A549 (cell line): ENCODE results near the gene ABTB1. TPM values are rescaled to one million over a fixed set of nuclear protein-coding genes. Genes with fewer than 3 reads are reported as not detected.

Source experiments
- ATAC-seq, 2 experiments: fragments of 200-7000 bp in 1 of 2; fragments of >200 bp in 1 of 2; cut with Nextera tagmentation in 1 of 2; cut with Tn5 transposase in 1 of 2; 3 replicates each; pipeline versions ENCODE4 v1.8.0 to v1.9.1; 2018 to 2020; ENCODE audit warnings: mild to moderate bottlenecking in 1 of 2, moderate library complexity in 1 of 2
- CTCF ChIA-PET: fragments of 300-600 bp; sonication (Branson Sonifier 250); formaldehyde crosslinking; extraction: SDS; loops from one replicate; lab custom pipeline; 2021; ENCODE audit warnings: antibody characterized with exemption, inconsistent platforms; lab: Yijun Ruan, JAX
- POLR2A ChIA-PET: fragments of 350-600 bp; formaldehyde crosslinking; extraction: SDS; loops from one replicate; lab custom pipeline; 2021; ENCODE audit warnings: antibody characterized with exemption, inconsistent platforms; lab: Yijun Ruan, JAX
- DNase-seq, 2 experiments: peaks; one replicate each; pipeline versions ENCODE4 v3.0.0 to v3.0.0-alpha.2; 2011 to 2016; ENCODE audit warnings: low read depth in 1 of 2, low spot score in 1 of 2
- FAIRE-seq: peaks from 2 replicates; lab custom pipeline; 2011; peaks lifted over from hg19 to GRCh38; lab: Jason Lieb, UNC
- H3K27ac ChIP-seq, 2 experiments: fragments of >200 bp; sonication (Bioruptor Twin); formaldehyde crosslinking; 3 replicates each; pipeline ENCODE4 v1.5.1; 2016 to 2017
- H3K4me1 ChIP-seq: fragments of >200 bp; sonication (Bioruptor Twin); formaldehyde crosslinking; 3 replicates; pipeline ENCODE4 v1.6.1; 2016
- H3K4me2 ChIP-seq: fragments of >200 bp; sonication (Bioruptor Twin); formaldehyde crosslinking; 3 replicates; pipeline ENCODE4 v1.6.1; 2016
- H3K4me3 ChIP-seq: fragments of >200 bp; sonication (Bioruptor Twin); formaldehyde crosslinking; 3 replicates; pipeline ENCODE4 v1.5.1; 2016
- H3K9me3 ChIP-seq: fragments of >200 bp; sonication (Bioruptor Twin); formaldehyde crosslinking; 3 replicates; pipeline ENCODE4 v1.6.1; 2016
- ATOH8 ChIP-seq: fragments of 250-450 bp; sonication (Bioruptor Pico); IDR thresholded peaks from 2 replicates; pipeline ENCODE4 v1.5.0; 2020; ENCODE audit warnings: low read depth, mild to moderate bottlenecking, moderate library complexity
- CEBPB ChIP-seq, 2 experiments: fragments of >200 bp in 1 of 2; sonication (Bioruptor Twin) in 1 of 2; formaldehyde crosslinking in 1 of 2; IDR thresholded peaks; 2 replicates each; pipeline ENCODE4 v1.6.1; 2012 to 2016
- CHD2 ChIP-seq: fragments of 150-350 bp; IDR thresholded peaks from 2 replicates; pipeline ENCODE4 v1.6.1; 2014; ENCODE audit warnings: low read length; ENCODE audit not compliant: partially characterized antibody
- CTCF ChIP-seq: fragments of >200 bp; sonication (Bioruptor Twin); formaldehyde crosslinking; IDR thresholded peaks from 3 replicates; pipeline ENCODE4 v1.5.1; 2016
- E2F6 ChIP-seq: IDR thresholded peaks from 2 replicates; pipeline ENCODE4 v1.6.1; 2012; ENCODE audit warnings: low read depth, borderline replicate concordance
- EHMT2 ChIP-seq: fragments of 200-600 bp; sonication (generic); IDR thresholded peaks from 2 replicates; pipeline ENCODE4 v1.6.1; 2016; ENCODE audit warnings: antibody characterized with exemption, low read depth, mild to moderate bottlenecking, moderate library complexity
- FOSB ChIP-seq: fragments of 250-450 bp; sonication (Bioruptor Pico); IDR thresholded peaks from 2 replicates; pipeline ENCODE4 v1.5.0; 2020; ENCODE audit warnings: mild to moderate bottlenecking, moderate library complexity
- FOSL2 ChIP-seq, 2 experiments: fragments of 450-650 bp in 1 of 2; fragments of >200 bp in 1 of 2; sonication (Bioruptor Twin) in 1 of 2; formaldehyde crosslinking; IDR thresholded peaks; 2 replicates each; pipeline versions ENCODE4 v1.5.0 to v1.6.1; 2016 to 2020; ENCODE audit warnings: mild to moderate bottlenecking in 1 of 2, moderate library complexity in 1 of 2
- HDAC2 ChIP-seq: fragments of 200-600 bp; sonication (generic); IDR thresholded peaks from 2 replicates; pipeline ENCODE4 v1.6.1; 2016
- HOXA7 ChIP-seq: fragments of 250-450 bp; sonication (Bioruptor Pico); IDR thresholded peaks from 2 replicates; pipeline ENCODE4 v1.5.0; 2020; ENCODE audit warnings: mild to moderate bottlenecking, moderate library complexity
- JUN ChIP-seq, 2 experiments: fragments of >200 bp; sonication (Bioruptor Twin); formaldehyde crosslinking; IDR thresholded peaks; 2 replicates in 1 of 2; 3 replicates in 1 of 2; pipeline ENCODE4 v1.6.1; 2016 to 2017
- JUNB ChIP-seq: fragments of >200 bp; sonication (Bioruptor Twin); formaldehyde crosslinking; IDR thresholded peaks from 2 replicates; pipeline ENCODE4 v1.6.1; 2016
- MAX ChIP-seq: IDR thresholded peaks from 2 replicates; pipeline ENCODE4 v1.6.1; 2012
- MAZ ChIP-seq: fragments of 150-350 bp; IDR thresholded peaks from 2 replicates; pipeline ENCODE4 v1.6.1; 2014; ENCODE audit warnings: antibody characterized with exemption, low read depth, low read length, borderline replicate concordance
- NFE2L2 ChIP-seq: fragments of 150-350 bp; conservative IDR thresholded peaks from 2 replicates; pipeline ENCODE4 v1.6.1; 2014; ENCODE audit warnings: low read length
- NR3C1 ChIP-seq: fragments of >200 bp; sonication (Bioruptor Twin); formaldehyde crosslinking; IDR thresholded peaks from 3 replicates; pipeline ENCODE4 v1.6.1; 2017
- RCOR1 ChIP-seq: fragments of 150-350 bp; IDR thresholded peaks from 2 replicates; pipeline ENCODE4 v1.6.1; 2014; ENCODE audit warnings: antibody characterized with exemption, low read length, low read depth
- RFX5 ChIP-seq: fragments of 450-650 bp; IDR thresholded peaks from 2 replicates; pipeline ENCODE4 v1.7.1; 2014; ENCODE audit warnings: antibody characterized with exemption, mild to moderate bottlenecking, moderate library complexity
- RNF2 ChIP-seq: fragments of 200-600 bp; sonication (generic); IDR thresholded peaks from 2 replicates; pipeline ENCODE4 v1.6.1; 2016; ENCODE audit warnings: low read depth, mild to moderate bottlenecking, antibody characterized with exemption, moderate library complexity, borderline replicate concordance
- SREBF2 ChIP-seq: fragments of 450-650 bp; IDR thresholded peaks from 2 replicates; pipeline ENCODE4 v1.6.1; 2014; ENCODE audit warnings: mild to moderate bottlenecking, moderate library complexity
- TP53 ChIP-seq: fragments of 250-450 bp; sonication (Bioruptor Pico); IDR thresholded peaks from 2 replicates; pipeline ENCODE4 v1.5.0; 2021; ENCODE audit warnings: mild to moderate bottlenecking, moderate library complexity
- ZNF302 ChIP-seq: fragments of 250-450 bp; sonication (Bioruptor Pico); IDR thresholded peaks from 2 replicates; pipeline ENCODE4 v1.9.0; 2021; ENCODE audit warnings: inconsistent platforms, mild to moderate bottlenecking, moderate library complexity
- WGBS: methylation state at CpG from one replicate; pipeline ENCODE4 v1.1.6; 2017; ENCODE audit errors: missing lambda C conversion rate; 5-methylcytosine and 5-hydroxymethylcytosine counted together
- polyA plus RNA-seq, 4 experiments: library from polyadenylated mRNA; depleted of rRNA in 3 of 4; stranded (reverse); fragments of >200 nt; fragmentation: RNase III in 1 of 4; extraction: RNeasy Plus Mini Kit Qiagen cat#74134 plus additional on column Dnase treatment in 1 of 4; gene quantifications; 2 replicates in 3 of 4; 3 replicates in 1 of 4; pipeline ENCODE4 v1.2.3, GENCODE V29; 2011 to 2017
- TF ChIP-seq, protein P1 (sequence below): fragments of 200-600 bp; sonication (generic); IDR thresholded peaks from 2 replicates; pipeline ENCODE4 v1.6.1; 2016; ENCODE audit warnings: antibody characterized with exemption, mild to moderate bottlenecking, moderate library complexity

ABTB1 gene
- polyA plus RNA-seq, 2 of the 4 experiments (the other 2 are of a cell fraction), result 9.7 to 13.2 TPM

- POLR2A ChIA-PET, result no interaction called here
- TF ChIP-seq, protein P1, sequence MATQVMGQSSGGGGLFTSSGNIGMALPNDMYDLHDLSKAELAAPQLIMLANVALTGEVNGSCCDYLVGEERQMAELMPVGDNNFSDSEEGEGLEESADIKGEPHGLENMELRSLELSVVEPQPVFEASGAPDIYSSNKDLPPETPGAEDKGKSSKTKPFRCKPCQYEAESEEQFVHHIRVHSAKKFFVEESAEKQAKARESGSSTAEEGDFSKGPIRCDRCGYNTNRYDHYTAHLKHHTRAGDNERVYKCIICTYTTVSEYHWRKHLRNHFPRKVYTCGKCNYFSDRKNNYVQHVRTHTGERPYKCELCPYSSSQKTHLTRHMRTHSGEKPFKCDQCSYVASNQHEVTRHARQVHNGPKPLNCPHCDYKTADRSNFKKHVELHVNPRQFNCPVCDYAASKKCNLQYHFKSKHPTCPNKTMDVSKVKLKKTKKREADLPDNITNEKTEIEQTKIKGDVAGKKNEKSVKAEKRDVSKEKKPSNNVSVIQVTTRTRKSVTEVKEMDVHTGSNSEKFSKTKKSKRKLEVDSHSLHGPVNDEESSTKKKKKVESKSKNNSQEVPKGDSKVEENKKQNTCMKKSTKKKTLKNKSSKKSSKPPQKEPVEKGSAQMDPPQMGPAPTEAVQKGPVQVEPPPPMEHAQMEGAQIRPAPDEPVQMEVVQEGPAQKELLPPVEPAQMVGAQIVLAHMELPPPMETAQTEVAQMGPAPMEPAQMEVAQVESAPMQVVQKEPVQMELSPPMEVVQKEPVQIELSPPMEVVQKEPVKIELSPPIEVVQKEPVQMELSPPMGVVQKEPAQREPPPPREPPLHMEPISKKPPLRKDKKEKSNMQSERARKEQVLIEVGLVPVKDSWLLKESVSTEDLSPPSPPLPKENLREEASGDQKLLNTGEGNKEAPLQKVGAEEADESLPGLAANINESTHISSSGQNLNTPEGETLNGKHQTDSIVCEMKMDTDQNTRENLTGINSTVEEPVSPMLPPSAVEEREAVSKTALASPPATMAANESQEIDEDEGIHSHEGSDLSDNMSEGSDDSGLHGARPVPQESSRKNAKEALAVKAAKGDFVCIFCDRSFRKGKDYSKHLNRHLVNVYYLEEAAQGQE, result no peak
- TF ChIP-seq ZNF302 (CRISPR knock-in tag) (no peak), EHMT2 (no peak), FOSL2 (IDR thresholded peaks at IDR 0.05) (no peak), FOSL2 (CRISPR knock-in tag; IDR thresholded peaks at IDR 0.05) (no peak), JUN (IDR thresholded peaks at IDR 0.05) (no peak), HOXA7 (CRISPR knock-in tag) (no peak), JUNB (no peak), NFE2L2 (no peak), CTCF (no peak), MAX (no peak), FOSB (CRISPR knock-in tag) (no peak), CHD2 (no peak), CEBPB (IDR thresholded peaks at IDR 0.05) (no peak), ATOH8 (CRISPR knock-in tag) (no peak), RCOR1 (no peak), MAZ (no peak), E2F6 (no peak), HDAC2 (no peak), TP53 (CRISPR knock-in tag) (no peak)
- TF ChIP-seq, all 56 proteins: peak for 0
- WGBS, result 82% methylated on average over 5 of the region's 5 CpGs
Observed at GRCh38 chr3:127624063-127624462, 48.7 kb upstream of the ABTB1 start.

DNA sequence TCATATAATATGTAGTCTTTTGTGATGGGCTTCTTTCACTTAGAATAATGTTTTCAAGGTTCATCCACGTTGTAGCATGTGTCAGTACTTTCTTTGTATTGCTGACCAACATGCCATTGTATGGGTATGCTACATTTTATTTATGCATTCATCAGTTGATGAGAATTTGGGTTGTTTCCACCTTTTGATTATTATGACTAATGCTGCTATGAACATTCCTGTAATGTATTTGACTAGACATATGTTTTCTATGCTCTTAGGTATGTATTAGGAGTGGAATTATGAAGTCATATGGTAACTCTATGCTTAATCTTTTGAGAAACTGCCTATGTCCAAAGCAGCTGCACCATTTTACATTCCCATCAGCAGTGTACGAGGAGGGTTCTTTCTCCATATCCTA lies 46.9 kb upstream of the ABTB1 start:
- Histone ChIP-seq H3K9me3 (0 out of 3 replicates have a peak, but pooled peaks cover 3% of the 10 kb centered on the region), H3K4me1 (peaks cover 6% of the 10 kb centered on the region; the same call in 1 of the 3 replicates), H3K4me3 (no peak overlapping the region), H3K4me2 (no peak overlapping the region), H3K27ac (no peak overlapping the region)
- ChIA-PET POLR2A (no interaction called here), CTCF (interaction anchor here (1.2 kb wide), 1 partner anchor 50 kb away, joined by 4 read pairs; no protein-coding TSS in a partner anchor)
- ATAC-seq (no peak), FAIRE-seq (no peak), DNase-seq (no peak)
- WGBS, result 44% methylated on average over 2 of the region's 2 CpGs
- TF ChIP-seq FOSB (CRISPR knock-in tag) (no peak), SREBF2 (no peak), RNF2 (no peak), EHMT2 (no peak), CHD2 (no peak), NR3C1 (no peak), RCOR1 (no peak), CTCF (no peak), TP53 (CRISPR knock-in tag) (no peak), RFX5 (no peak), JUN (IDR thresholded peaks at IDR 0.05) (no peak)
- TF ChIP-seq, protein P1, result no peak

More at GRCh38 chr3:127624063-127624462, 48.7 kb upstream of the ABTB1 start:
- no peak overlapping the region for H3K4me3 ChIP-seq
- H3K27ac ChIP-seq, result no peak overlapping the region
- H3K4me2 ChIP-seq, result no peak overlapping the region
- no peaks in the 10 kb centered on the region for H3K4me1 ChIP-seq
- DNase-seq (no peak), ATAC-seq (no peak), FAIRE-seq (no peak)
- H3K9me3 ChIP-seq, result 0 out of 3 replicates have a peak, but pooled peaks cover 3% of the 10 kb centered on the region
- CTCF ChIA-PET, result no interaction called here
